Activated CD8-positive, alpha-beta T cell treated with anti-CD3 and anti-CD28 coated beads, Interleukin-2, amount 10 ng/mL, durations not matched to agents 7 days and 5 days (primary cell): ENCODE data around the gene ATP9B. TPM values are rescaled to one million over a fixed set of nuclear protein-coding genes. Genes with fewer than 3 reads are reported as not detected.
"Not testable (repeated sequence)": the region's sequence is repeated elsewhere in the genome, so short reads cannot be mapped to it uniquely, and the experiment has no call there.

Experiments
- ATAC-seq: fragments of 150-1000 bp; cut with Tn5 transposase; one replicate; pipeline ENCODE4 v1.10.0; 2021; ENCODE audit warnings: moderate library complexity
- CTCF ChIA-PET: fragments of 350-600 bp; sonication (Branson Sonifier 250); formaldehyde crosslinking; loops from one replicate; lab custom pipeline; 2021; ENCODE audit warnings: antibody characterized with exemption; lab: Charles Lee
- POLR2A ChIA-PET: fragments of 350-600 bp; sonication (Branson Sonifier 250); formaldehyde crosslinking; loops from one replicate; lab custom pipeline; 2021; ENCODE audit warnings: antibody characterized with exemption; lab: Charles Lee
- DNase-seq: peaks from one replicate; pipeline ENCODE4 v3.0.0-alpha.2; 2020
- H3K27ac Mint-ChIP-seq: one replicate; pipeline ENCODE4 v1.8.0; 2021; ENCODE audit warnings: mild to moderate bottlenecking, mixed read lengths
- H3K27me3 Mint-ChIP-seq: one replicate; pipeline ENCODE4 v1.8.0; 2021; ENCODE audit warnings: low read depth, mixed read lengths
- H3K36me3 Mint-ChIP-seq: one replicate; pipeline ENCODE4 v1.8.0; 2021; ENCODE audit warnings: low read depth, mixed read lengths
- H3K4me1 Mint-ChIP-seq: one replicate; pipeline ENCODE4 v1.8.0; 2021; ENCODE audit warnings: low read depth, mixed read lengths
- H3K4me3 Mint-ChIP-seq: one replicate; pipeline ENCODE4 v1.8.0; 2021; ENCODE audit warnings: mild to moderate bottlenecking, mixed read lengths
- H3K9me3 Mint-ChIP-seq: one replicate; pipeline ENCODE4 v1.8.0; 2022; ENCODE audit warnings: mixed read lengths; ENCODE audit not compliant: insufficient read depth
- total RNA-seq, 2 experiments: library from RNA; stranded (reverse); gene quantifications; one replicate each; pipeline ENCODE4 v1.2.3, GENCODE V29; 2021

ATP9B gene
- total RNA-seq, 2 experiments from 2014 or later, result 24.8 to 27.3 TPM

GRCh38 chr18:79317703-79318102 is 248.5 kb downstream of the ATP9B start:
- H3K27me3 Mint-ChIP-seq, result no peaks in the 10 kb centered on the region
- CTCF ChIA-PET, result no interaction called here
- peaks cover 20% of the 10 kb centered on the region for H3K4me1 Mint-ChIP-seq
- peaks cover 15% of the 10 kb centered on the region for H3K36me3 Mint-ChIP-seq
- POLR2A ChIA-PET, result no interaction called here
- ATAC-seq (peak; percentile 15), DNase-seq (no peak)
- no peak overlapping the region for H3K4me3 Mint-ChIP-seq
- H3K9me3 Mint-ChIP-seq, result no peaks in the 10 kb centered on the region
- H3K27ac Mint-ChIP-seq, result no peak overlapping the region

- peaks cover 20% of the 10 kb centered on the region for H3K4me1 Mint-ChIP-seq
- H3K4me3 Mint-ChIP-seq, result no peak overlapping the region
- ChIA-PET CTCF (no interaction called here), POLR2A (no interaction called here)
- H3K36me3 Mint-ChIP-seq, result peaks cover 15% of the 10 kb centered on the region
- H3K9me3 Mint-ChIP-seq, result no peaks in the 10 kb centered on the region
- peak; percentile 39 for ATAC-seq
- peak; percentile 48 for DNase-seq
- peak overlapping the region; percentile 62 for H3K27ac Mint-ChIP-seq
- H3K27me3 Mint-ChIP-seq, result no peaks in the 10 kb centered on the region
Measured at GRCh38 chr18:79318142-79318673, 249.0 kb downstream of the ATP9B start.

- Mint-ChIP-seq H3K4me1 (peaks cover 20% of the 10 kb centered on the region), H3K9me3 (no peaks in the 10 kb centered on the region), H3K4me3 (no peak overlapping the region), H3K36me3 (peaks cover 13% of the 10 kb centered on the region), H3K27ac (no peak overlapping the region), H3K27me3 (no peaks in the 10 kb centered on the region)
- ChIA-PET CTCF (interaction anchor here (0.7 kb wide), 1 partner anchor 48 kb away, joined by 4 read pairs; no protein-coding TSS in a partner anchor), POLR2A (interaction anchor here (0.6 kb wide), 1 partner anchor 53 kb away, joined by 3 read pairs; no protein-coding TSS in a partner anchor)
- ATAC-seq (no peak), DNase-seq (no peak)
Measured at GRCh38 chr18:79320216-79320850, 251.1 kb downstream of the ATP9B start.

- CTCF ChIA-PET, result no interaction called here
- no peak for ATAC-seq
- H3K4me1 Mint-ChIP-seq, result peaks cover 26% of the 10 kb centered on the region
- peaks cover under 1% of the 10 kb centered on the region for H3K9me3 Mint-ChIP-seq
- POLR2A ChIA-PET, result no interaction called here
- H3K27me3 Mint-ChIP-seq, result no peaks in the 10 kb centered on the region
- H3K27ac Mint-ChIP-seq, result no peak overlapping the region
- no peak for DNase-seq
- H3K4me3 Mint-ChIP-seq, result no peak overlapping the region
- H3K36me3 Mint-ChIP-seq, result peaks cover 5% of the 10 kb centered on the region
Measured at GRCh38 chr18:79321625-79322405, 252.6 kb downstream of the ATP9B start.

- Mint-ChIP-seq H3K27ac (no peak overlapping the region), H3K4me1 (peaks cover 26% of the 10 kb centered on the region), H3K4me3 (no peak overlapping the region), H3K9me3 (peaks cover 4% of the 10 kb centered on the region), H3K36me3 (peaks cover 9% of the 10 kb centered on the region), H3K27me3 (no peaks in the 10 kb centered on the region)
- ATAC-seq, result no peak
- no peak for DNase-seq
- POLR2A ChIA-PET, result no interaction called here
- CTCF ChIA-PET, result no interaction called here
Measured at GRCh38 chr18:79322441-79322840, 253.2 kb downstream of the ATP9B start.

GRCh38 chr18:79323471-79323870 is 254.3 kb downstream of the ATP9B start:
- DNase-seq (no peak), ATAC-seq (no peak)
- peaks cover 4% of the 10 kb centered on the region for H3K9me3 Mint-ChIP-seq
- CTCF ChIA-PET, result no interaction called here
- POLR2A ChIA-PET, result no interaction called here
- H3K4me3 Mint-ChIP-seq, result no peak overlapping the region
- H3K4me1 Mint-ChIP-seq, result peaks cover 16% of the 10 kb centered on the region
- H3K27ac Mint-ChIP-seq, result no peak overlapping the region
- H3K27me3 Mint-ChIP-seq, result peaks cover 2% of the 10 kb centered on the region
- peaks cover 8% of the 10 kb centered on the region for H3K36me3 Mint-ChIP-seq

- Mint-ChIP-seq H3K4me1 (peaks cover 9% of the 10 kb centered on the region), H3K27me3 (peaks cover 2% of the 10 kb centered on the region), H3K36me3 (peaks cover 16% of the 10 kb centered on the region), H3K9me3 (peaks cover 4% of the 10 kb centered on the region), H3K4me3 (peak overlapping the region; percentile 52), H3K27ac (peak overlapping the region; percentile 74)
- POLR2A ChIA-PET, result no interaction called here
- CTCF ChIA-PET, result no interaction called here
- DNase-seq (no peak), ATAC-seq (no peak)
Measured at GRCh38 chr18:79326413-79327198, 257.4 kb downstream of the ATP9B start.

GRCh38 chr18:79327199-79327721 is 258.1 kb downstream of the ATP9B start:
- H3K27me3 Mint-ChIP-seq, result peaks cover 2% of the 10 kb centered on the region
- CTCF ChIA-PET, result no interaction called here
- H3K9me3 Mint-ChIP-seq, result peaks cover 4% of the 10 kb centered on the region
- DNase-seq, result no peak
- peaks cover 9% of the 10 kb centered on the region for H3K4me1 Mint-ChIP-seq
- H3K27ac Mint-ChIP-seq, result peak overlapping the region; percentile 75
- POLR2A ChIA-PET, result no interaction called here
- peak; percentile 33 for ATAC-seq
- peak overlapping the region; percentile 52 for H3K4me3 Mint-ChIP-seq
- peaks cover 19% of the 10 kb centered on the region for H3K36me3 Mint-ChIP-seq

GRCh38 chr18:79327915-79328314 is 258.7 kb downstream of the ATP9B start:
- H3K9me3 Mint-ChIP-seq, H3K4me3 Mint-ChIP-seq, ATAC-seq, CTCF ChIA-PET, POLR2A ChIA-PET, H3K4me1 Mint-ChIP-seq, DNase-seq, H3K27me3 Mint-ChIP-seq: not testable (repeated sequence)
- Mint-ChIP-seq H3K27ac (peak overlapping the region; percentile 79), H3K36me3 (peaks cover 19% of the 10 kb centered on the region)

GRCh38 chr18:79328887-79329286 is 259.7 kb downstream of the ATP9B start:
- DNase-seq, result no peak
- Mint-ChIP-seq H3K4me1 (peaks cover 9% of the 10 kb centered on the region), H3K4me3 (no peak overlapping the region), H3K27ac (no peak overlapping the region), H3K9me3 (peaks cover 4% of the 10 kb centered on the region), H3K27me3 (peaks cover 2% of the 10 kb centered on the region), H3K36me3 (peaks cover 19% of the 10 kb centered on the region)
- no peak for ATAC-seq
- ChIA-PET POLR2A (no interaction called here), CTCF (no interaction called here)

- CTCF ChIA-PET, result no interaction called here
- DNase-seq (no peak), ATAC-seq (no peak)
- Mint-ChIP-seq H3K36me3 (peaks cover 19% of the 10 kb centered on the region), H3K4me1 (peaks cover 9% of the 10 kb centered on the region), H3K27ac (no peak overlapping the region), H3K9me3 (peaks cover 4% of the 10 kb centered on the region), H3K27me3 (peaks cover 2% of the 10 kb centered on the region), H3K4me3 (no peak overlapping the region)
- POLR2A ChIA-PET, result no interaction called here
Measured at GRCh38 chr18:79329786-79330185, 260.6 kb downstream of the ATP9B start.
